Left renal cortex interstitium (tissue), 4 donors: ENCODE results near the gene ESR2. TPM values are rescaled to one million over a fixed set of nuclear protein-coding genes. Genes with fewer than 3 reads are reported as not detected.
A peak's percentile ranks its signal among the peaks of the same experiment; 100 is the strongest.
"Not testable (repeated sequence)": the region's sequence is repeated elsewhere in the genome, so short reads cannot be mapped to it uniquely, and the experiment has no call there.

Source experiments
- DNase-seq, 4 donors: peaks; one replicate each; pipeline ENCODE4 v3.0.0-alpha.2; 2013; ENCODE audit warnings: low read depth in 4 of 4, low spot score in 2 of 4, missing footprints in 1 of 4
- polyA plus RNA-seq, 4 donors: library from polyadenylated mRNA; unstranded; fragments of 120-200 nt; gene quantifications; one replicate each; pipeline ENCODE4 v1.2.1, GENCODE V29; 2013; ENCODE audit not compliant: insufficient read length in 4 of 4

ESR2 gene
- polyA plus RNA-seq, 4 donors = 0.73 to 1.6 (median 1.2) TPM

DNA sequence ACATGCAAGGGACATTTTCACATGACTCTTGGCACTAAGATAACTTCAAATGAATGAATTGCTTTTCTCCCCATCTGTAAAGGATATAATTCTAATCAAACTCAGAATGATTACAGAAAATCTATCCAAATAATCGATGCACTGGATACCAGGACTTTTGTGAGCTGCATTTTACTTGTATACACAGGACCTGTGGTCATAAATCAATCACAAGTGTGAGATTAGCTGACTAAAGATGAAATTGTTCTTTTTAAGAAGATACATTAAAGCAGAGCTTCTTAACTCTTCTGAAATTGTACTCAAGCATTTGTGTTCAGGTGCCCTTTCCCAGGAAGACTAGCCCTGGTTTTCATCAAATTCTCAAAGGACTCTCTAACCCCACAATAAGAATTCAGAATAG, 66.3 kb downstream of the ESR2 start:
- no peak for DNase-seq

DNA sequence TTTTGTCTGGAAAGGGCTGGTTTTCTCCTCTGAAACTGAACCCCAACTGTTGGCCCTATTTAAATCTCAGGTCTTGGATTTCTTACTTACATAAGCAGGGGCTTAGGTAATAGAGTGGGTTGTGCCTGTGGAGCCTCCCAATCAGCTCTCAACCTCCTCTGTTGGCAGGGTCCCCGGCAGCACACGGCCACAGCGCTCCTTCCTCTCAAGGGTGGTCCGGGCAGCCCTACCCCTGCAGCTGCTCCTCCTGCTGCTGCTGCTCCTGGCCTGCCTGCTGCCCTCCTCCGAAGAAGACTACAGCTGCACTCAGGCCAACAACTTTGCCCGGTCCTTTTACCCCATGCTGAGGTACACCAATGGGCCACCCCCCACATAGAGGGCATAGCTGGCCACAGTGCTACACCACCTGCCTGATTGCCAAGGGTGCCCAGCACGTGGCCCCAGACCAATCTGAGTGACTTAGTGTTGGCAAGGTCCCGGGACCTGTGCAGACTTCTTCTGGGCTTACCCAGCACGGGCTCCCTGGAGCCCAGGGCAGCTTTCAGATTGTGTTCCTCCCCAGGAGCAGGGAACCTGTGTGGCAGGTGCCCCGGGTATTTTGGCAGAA, 68.9 kb downstream of the ESR2 start:
- DNase-seq = no peak

DNA sequence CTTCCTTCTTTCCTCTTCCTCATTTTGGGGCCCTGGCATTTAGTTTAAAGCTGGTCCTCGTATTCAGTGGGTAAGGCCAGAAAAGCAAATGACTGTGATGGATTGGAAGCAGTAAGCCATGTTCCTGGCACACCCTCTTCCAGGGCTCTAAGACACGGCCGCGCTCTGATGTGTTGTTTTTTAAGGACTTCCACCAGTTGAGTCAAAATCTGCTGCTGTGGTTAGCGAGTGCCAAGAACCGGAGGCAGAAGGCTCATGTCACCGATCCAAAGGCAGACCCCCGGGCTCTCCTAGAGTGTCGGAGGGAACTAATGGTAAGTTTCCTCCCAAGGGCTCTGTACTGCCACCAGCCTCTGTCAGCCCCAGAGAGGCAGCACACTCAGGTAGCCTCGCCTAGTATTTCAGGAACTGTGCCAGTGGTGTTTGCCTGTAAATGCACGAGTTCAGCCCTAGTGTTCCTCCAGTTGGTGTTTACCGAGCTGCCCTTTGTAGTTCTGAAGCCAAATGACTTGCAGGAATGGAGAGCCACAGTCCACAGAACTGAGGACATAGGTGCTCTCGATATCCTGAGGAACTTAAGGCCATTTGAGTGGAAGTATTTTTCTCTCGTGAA, 72.7 kb downstream of the ESR2 start:
- DNase-seq = no peak

DNA sequence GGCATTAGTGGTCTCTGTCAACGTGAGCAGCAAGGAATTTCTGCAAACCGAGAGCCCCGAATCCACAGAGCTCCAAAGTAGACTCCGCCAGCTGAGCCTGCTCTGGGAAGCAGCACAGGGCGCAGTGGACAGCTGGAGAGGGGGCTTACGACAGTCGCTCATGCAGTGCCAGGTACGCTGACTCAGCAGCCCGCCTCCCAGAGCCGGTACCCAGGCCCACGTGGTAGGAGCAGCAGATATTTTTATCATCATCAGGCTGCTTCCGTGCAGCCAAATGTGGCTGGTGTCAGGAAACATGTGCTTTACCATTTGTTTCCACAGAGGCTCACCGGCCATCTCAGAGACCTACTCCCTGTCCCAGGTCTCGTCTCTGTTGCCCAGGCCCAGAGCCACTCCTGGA, 73.7 kb downstream of the ESR2 start:
- no peak for DNase-seq

DNA sequence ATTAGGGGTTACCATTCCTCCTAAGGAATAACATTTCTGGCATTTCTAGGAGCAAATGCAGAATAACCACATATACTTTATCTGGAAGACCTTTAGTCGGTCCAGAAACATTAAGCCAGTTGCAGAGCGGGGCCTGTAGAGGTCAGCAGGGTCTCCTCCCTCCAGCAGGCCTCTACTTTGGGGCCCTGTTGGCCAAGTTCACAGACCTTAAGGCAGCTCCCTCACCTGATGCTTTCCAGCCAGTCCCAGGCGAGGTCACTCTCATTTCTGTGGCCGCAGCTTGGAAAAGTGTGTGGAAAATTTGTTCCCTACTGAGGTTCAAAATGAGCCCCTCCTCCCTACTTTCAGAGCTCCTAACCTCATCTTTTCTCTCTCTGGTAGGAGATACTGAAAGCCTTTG, 74.1 kb downstream of the ESR2 start:
- DNase-seq = no peak

DNA sequence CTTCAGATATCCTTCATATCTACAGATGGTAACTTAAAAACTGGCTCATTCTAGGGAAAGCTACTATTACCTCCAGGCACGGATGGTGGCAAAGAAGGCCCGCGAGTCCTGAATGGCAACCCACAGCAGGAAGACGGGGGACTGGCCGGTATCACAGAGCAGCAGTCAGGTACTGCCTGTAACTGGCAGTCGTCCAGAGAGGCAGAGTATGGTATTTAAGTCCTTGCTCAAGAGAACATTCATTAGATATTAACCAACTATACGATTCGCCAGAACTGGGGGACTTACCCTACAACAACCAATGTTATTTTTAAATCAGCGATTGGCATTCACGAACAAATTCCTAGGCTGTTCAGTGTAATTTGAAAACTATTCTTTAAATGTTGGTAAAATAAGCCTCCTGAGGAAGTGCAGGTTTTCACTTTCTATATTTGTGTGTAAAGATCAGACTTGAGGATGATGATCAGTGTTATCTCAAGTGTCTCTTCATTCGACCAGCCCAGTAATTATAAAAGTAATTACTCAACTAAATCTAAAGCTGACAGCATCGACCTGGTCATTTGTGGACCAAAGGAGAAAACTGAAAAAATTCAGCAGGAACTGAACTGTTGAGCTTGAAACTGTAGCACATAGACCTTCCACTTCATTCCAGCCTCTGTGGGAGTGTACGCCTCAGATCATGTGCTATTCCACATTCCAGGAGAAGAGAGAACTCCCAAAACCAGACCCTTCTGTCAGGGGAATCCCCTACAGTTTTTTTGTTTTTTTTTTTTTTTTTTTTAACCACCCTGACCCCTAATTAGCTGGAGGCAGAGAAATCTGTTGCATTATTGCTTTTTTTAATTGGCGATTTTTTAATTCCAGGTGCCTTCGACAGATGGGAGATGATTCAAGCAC, 75.6 kb downstream of the ESR2 start:
- no peak for DNase-seq

DNA sequence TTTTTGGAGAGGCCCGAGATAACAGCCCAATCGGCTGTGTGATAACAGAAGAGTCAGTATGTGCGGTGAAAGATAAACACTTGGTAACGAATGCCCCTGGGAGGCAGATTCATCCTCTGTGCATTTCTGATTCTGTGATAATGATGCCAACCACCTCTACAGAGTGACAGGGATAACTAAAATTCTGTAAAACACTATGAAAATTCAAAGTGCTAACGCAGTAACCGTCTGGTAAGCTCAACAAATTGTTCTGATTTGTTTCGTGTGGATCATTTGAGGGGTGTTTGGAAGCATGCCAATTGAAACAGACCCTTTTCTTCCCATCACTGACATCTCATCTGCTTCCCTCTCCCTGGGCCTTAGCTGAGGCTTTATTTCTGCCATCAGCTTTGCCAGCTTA, 76.3 kb downstream of the ESR2 start:
- DNase-seq = no peak

DNA sequence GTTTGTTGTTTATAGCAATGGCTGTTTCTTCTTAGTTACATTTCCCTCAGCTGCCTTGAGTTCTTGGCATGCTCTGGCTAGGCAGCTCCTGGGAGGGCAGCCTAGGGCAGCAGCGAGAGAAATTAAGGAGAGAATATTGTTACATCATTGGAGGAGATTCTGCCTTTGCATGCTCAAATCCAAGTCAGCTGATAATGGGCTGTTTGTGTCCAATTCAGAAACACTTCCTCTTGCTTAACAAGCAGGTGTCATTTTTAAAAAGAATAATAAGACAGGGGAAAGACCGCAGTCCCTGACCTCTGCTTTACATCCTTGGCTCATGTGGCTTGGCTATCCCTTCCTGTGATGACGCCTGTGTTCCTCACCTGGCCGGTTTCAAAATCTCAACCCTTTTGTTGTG, 76.9 kb downstream of the ESR2 start:
- no peak for DNase-seq

DNA sequence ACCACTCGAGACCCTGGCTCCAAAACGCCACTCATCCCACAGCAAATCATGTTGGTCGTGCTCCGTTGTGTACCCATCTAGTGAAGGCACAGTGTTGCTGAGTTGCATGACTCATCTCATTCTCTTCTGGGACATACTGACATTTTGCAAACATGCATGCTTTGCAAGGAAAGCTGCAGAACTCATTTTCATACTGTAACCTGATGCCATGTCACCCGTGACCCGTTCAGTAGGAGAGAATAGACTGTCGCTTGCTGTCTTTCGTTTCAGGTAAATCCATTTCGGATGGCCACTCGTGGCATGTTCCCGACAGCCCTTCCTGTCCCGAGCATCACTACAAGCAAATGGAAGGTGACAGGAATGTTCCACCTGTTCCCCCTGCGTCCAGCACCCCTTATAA, 78.2 kb downstream of the ESR2 start:
- no peak for DNase-seq

DNA sequence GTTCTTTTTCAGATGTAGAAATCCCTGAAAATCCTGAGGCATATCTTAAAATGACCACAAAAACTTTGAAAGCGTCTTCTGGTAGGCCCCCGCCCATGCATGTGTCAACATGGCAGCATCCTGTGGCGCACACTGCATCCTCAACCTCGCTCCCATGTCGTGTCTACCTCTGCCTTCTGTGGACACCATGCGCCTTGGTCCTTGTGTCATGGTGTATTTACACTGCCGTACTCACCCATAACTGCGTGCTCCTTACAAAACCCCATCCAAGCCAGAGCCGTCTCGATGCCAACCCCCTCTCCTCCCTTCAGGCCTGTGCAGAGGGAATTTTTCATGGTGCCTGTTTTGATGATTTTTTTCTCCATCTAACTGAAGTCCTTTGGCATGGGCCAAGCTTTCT, 78.9 kb downstream of the ESR2 start:
- no peak for DNase-seq

DNA sequence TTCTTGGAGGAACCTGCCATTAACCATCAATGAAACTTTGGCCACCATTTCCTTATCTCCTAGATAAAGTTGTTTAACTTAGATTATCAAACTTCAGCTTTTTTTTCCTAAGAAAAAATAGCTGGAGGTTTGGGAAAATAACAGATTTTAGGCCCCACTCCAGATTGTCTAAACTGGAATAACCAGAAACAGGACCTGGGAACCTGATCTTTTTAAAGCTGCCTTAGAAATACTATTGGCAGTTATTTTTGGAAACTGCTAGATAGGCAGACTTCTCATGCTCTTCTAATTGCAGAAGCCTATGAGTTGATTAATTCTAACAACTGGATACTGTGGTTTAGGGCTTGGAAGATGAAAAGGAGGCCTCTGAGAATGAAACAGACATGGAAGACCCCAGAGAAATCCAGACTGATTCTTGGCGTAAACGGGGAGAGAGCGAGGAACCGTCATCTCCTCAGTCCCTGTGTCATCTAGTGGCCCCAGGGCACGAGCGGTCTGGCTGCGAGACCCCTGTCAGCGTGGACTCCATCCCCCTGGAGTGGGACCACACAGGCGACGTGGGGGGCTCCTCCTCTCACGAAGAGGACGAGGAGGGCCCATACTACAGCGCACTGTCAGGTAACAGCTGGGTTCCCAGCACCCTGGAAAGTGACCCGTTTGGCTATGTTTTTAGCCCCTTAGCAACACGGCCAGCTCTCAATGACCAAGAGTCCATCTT, 80.2 kb downstream of the ESR2 start:
- no peak for DNase-seq

DNA sequence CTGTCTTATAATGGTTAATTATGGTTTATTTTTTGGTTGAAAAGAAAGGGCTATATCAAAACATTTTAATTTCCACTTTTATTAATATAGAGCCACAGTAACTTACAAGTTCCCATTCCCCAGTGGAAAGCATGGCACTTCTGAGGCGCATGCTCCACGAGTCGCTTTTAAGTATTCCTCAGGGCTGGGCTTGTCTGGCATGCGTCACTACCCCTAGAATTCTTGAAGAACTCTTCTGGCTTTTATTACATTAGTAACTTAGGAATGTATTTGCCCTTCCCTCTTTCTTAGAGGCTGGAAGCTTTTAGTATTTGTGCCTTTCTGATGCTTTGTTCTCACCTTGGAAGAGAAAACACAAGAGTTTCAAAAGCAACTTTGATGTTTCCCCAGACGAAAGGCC, 81.1 kb downstream of the ESR2 start:
- DNase-seq = no peak

DNA sequence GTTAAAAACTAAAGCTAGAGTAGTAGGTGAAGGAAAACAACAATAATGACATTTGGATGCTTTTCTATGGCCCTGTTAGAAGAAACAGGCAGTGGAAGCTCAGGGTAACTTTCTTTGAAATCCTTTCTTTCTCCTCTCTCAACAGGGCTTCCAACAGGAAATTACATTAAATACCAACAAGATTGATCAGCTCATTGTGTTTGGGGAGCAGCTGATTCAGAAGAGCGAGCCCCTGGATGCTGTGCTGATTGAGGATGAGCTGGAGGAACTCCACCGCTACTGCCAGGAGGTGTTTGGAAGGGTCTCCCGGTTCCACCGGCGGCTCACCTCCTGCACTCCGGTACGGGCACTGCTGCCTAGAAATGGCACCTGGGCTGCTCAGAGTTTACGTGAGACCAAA, 81.5 kb downstream of the ESR2 start:
- DNase-seq = no peak

DNA sequence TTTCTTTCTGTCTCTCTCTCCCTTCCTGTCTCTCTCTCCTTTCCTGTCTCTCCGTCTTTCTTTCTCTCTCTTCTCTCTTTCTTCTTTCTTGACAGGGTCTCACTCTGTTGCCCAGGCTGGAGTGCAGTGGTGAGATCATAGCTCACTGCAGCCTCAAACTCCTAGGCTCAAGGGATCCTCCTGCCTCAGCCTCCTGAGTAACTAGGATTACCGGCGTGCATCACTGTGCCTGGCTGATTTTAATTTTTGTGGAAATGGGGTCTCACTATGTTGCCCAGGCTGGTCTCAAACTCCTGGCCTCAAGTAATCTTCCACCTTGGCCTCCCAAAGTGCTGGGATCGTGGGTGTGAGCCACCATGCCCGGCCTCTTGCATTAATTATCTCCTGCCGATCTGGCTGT, 83.3 kb downstream of the ESR2 start:
- not testable (repeated sequence) for DNase-seq

DNA sequence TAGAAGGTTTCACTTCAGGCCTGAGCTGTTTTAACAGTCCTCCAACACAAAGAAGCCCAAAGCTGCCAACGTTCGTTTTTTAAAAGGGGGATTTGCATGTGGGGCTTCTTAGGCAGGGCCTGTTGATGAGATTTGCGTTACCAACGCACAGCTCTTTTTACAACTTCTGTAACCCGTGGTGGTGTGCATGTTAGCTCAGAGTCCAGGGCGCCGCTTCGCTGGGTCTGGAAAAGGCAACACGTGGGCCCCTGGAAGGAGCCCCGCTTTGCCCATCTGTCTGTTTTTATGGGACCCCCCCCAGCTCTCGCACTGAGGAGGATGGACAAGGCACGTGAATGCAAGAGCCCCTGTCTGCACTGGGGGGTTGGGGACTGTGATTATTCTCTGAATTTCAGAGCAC, 84.0 kb downstream of the ESR2 start:
- DNase-seq = no peak

DNA sequence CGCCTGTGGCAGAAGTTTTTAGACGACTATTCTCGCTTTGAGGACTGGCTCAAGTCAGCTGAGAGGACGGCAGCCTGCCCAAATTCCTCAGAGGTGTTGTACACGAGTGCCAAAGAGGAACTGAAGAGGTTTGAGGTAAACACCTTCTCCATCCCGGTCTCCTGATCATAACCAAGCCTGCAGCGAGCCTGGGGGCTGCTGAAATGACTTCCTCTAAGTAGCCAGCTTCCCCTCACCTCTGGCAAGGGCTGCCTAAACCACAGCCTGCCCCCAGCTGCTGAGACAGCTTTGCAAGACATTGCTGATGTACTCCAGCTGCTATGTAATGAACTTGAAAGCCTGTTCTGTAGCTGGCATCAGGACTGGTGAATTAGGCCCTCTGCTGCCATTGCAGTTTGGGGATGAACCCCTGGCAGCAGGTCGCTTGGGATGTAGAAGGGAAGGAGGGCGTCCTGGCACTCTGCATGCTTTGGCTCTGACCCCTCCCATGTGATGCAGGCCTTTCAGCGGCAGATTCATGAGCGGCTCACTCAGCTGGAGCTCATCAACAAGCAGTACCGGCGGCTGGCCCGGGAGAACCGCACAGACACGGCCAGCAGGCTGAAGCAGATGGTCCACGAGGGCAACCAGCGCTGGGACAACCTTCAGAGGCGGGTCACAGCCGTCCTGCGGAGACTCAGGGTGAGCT, 84.6 kb downstream of the ESR2 start:
- DNase-seq = peak in 1 of 4 donors; percentile 41

DNA sequence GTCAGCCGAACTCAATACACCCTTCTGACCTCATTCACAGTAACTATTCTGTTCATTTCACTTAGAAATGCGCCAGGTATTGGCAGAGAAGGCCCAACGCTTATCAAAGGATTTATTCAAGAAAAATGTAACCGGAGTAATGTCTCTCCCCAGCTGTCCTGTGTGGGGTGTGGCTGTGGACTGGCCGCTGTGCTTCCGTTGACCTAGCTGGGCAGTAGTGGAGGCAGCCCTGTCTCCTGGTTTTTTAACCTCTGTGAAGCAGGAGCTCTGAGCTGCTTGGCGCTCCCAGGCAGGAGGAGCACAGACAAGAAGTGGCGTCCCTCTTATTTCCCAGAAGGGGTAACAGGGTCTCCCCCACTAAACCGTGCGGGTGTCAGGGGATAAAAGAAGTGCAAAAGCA, 85.2 kb downstream of the ESR2 start:
- no peak for DNase-seq

DNA sequence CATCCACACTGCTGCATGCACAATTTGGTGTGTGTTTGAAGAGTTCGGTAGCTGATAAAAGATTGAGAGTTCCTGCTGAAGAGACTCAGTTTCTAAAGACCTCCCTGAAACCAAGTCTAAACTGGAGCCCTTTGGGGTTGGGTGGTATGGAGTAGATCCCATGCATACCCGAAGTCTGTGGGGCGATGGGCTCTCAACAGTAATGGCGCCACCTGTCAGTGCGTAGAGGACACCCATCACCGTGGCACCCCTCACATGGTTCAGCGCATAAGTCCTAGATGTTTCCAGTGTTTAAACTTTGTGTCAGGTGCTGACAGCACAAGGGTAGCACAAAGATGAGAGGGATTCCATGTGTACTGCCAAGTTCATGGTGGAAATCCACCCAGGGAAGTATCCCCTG, 85.9 kb downstream of the ESR2 start:
- DNase-seq = no peak

DNA sequence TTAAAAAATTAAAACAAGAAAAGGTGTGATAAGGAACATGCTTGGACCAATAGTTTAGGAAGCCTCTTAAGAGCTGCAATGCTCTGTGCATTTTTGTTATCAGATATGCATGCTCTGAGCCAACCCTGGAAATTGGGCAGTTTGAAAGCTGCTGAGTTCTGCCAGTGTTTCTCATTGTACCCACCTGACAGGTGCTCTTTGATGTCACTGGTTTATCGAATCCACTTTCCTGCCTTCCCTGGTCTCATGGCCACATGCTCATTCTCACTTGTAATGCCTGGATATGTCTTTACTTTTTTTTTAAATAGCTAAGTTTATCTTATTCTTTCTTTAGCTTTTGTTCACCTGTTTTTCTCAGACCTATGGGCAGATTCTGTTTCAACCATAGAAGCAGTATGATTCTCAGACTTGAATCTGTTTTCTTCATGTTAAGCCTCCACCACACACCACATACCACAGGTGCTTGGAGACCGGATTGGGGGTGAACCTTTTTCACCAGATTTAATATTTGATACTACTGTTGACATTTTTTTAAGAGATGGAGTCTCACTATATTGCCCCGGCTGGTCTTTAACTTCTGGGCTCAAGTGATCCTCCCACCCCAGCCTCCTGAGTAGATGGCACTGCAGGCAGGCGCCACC, 90.7 kb downstream of the ESR2 start:
- DNase-seq = no peak

DNA sequence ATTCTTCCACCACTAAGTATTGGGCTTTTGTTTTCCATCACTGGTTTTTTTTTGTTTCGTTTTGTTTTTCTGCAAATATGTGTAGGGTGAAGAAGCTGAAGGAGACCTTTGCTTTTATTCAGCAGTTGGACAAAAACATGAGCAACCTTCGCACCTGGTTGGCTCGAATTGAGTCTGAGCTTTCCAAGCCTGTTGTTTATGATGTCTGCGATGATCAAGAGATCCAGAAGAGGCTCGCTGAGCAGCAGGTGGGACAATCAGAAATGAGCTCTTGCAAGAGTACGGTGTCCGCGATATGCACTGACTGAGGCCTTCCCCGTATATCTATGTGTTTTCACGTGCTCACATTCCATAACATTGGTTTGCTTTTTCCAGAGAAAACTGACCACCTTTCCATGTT, 91.5 kb downstream of the ESR2 start:
- no peak for DNase-seq
